GM10266 (cell line): ENCODE data around the gene OSBPL2.

Source experiments
- DNase-seq: peaks from one replicate; pipeline ENCODE4 v3.0.0; 2012; ENCODE audit errors: extremely low spot score
- TF ChIP-seq, protein P1 (sequence below): IDR thresholded peaks from 2 replicates; pipeline ENCODE4 v1.5.1; 2012; ENCODE audit warnings: mild to moderate bottlenecking, low read depth; ENCODE audit not compliant: control insufficient read depth, insufficient read depth; ENCODE audit errors: missing control alignments

Gene OSBPL2

DNA sequence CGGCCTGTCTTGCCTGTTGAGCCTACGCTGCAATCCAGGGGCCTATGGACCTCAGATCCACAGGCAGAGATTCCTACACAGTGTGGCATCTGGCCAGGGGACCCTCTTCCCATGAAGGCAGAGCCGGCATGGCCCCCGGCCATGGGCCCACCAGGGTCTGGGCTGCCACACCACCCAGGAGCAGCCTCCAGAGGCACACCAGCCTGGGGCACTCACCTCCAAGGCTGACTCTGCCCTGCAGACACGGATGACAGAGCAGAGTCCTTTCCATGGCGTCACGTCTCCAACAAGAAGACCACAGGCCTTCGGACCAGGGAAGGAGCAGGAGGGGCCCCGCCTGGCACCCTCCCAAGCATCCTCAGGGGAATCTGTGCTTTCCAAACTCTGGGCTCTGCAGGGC lies 14.8 kb upstream of the OSBPL2 start:
- TF ChIP-seq, protein P1, sequence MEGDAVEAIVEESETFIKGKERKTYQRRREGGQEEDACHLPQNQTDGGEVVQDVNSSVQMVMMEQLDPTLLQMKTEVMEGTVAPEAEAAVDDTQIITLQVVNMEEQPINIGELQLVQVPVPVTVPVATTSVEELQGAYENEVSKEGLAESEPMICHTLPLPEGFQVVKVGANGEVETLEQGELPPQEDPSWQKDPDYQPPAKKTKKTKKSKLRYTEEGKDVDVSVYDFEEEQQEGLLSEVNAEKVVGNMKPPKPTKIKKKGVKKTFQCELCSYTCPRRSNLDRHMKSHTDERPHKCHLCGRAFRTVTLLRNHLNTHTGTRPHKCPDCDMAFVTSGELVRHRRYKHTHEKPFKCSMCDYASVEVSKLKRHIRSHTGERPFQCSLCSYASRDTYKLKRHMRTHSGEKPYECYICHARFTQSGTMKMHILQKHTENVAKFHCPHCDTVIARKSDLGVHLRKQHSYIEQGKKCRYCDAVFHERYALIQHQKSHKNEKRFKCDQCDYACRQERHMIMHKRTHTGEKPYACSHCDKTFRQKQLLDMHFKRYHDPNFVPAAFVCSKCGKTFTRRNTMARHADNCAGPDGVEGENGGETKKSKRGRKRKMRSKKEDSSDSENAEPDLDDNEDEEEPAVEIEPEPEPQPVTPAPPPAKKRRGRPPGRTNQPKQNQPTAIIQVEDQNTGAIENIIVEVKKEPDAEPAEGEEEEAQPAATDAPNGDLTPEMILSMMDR, result no peak

GRCh38 chr20:62224113-62224855 lies 14.0 kb upstream of the OSBPL2 start:
- TF ChIP-seq, protein P1, result no peak
- no peak for DNase-seq

More for the DNA sequence above, 14.8 kb upstream of the OSBPL2 start:
- DNase-seq, result no peak

DNA sequence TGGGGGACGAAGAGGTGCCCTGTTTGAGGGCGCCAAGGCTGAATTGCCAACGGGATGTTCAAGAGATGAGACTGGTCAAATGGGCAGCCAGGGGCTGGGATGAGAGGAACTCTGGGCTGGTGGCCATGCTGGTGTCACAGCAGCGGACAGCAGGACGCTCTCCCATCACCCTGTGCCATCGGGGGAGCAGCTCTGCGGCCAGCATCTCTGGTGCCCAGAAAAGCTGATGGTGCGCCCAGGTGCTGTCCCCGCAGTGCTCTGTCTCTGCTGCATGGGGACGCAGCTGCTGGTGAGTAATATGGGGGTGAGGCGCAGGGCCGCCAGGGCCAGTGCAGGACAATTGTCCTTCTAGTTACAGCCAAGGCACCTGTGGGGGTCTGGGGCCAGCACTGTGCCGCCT lies 13.3 kb upstream of the OSBPL2 start:
- TF ChIP-seq, protein P1, result no peak
- DNase-seq, result no peak

- DNase-seq, result no peak
- TF ChIP-seq, protein P1, result no peak
Observed at GRCh38 chr20:62225820-62226635, 12.3 kb upstream of the OSBPL2 start.

DNA sequence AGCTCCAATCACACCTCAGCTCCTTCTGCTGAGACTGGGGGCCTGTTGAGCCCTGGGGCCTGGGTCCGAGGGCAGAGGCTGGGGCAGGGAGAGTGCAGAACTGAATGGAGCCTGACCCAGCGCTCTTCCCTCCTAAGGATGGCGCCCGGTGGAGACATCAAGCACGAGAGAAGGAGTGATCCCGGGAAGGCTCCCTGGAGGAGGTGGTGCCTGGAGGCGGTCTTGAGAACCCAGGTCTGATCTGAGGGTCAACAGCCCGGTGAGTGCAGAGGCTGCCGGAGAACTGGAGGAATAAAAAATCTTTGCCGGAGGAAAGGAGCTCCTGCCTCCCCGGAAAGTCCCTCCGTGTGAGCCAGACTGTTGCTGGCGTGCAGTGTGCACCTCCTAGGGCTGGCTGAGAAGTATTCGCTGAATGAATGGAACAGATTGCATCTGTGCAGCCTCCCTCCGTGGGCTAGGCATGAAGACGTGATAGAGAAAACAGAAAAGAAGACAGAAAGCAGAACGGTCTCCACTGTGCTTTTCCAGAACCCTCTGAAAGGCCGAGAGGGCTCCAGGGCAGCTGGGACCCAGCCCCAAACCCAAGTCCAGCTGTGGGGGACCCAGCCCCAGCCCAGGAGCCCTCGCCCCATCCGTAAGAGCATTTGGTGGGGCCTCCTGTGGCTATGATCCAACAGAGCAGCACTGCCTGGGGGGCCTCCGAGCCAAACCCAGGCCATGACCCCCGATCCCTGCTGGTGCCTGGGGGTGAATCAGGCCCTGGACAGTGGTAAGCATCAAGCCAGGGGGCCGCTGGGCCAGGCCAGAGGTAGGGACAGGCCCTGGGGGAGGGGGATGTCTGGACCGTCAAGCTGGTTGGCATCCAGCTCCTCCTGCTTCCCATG lies 11.4 kb upstream of the OSBPL2 start:
- no peak for DNase-seq
- TF ChIP-seq, protein P1, result no peak

DNA sequence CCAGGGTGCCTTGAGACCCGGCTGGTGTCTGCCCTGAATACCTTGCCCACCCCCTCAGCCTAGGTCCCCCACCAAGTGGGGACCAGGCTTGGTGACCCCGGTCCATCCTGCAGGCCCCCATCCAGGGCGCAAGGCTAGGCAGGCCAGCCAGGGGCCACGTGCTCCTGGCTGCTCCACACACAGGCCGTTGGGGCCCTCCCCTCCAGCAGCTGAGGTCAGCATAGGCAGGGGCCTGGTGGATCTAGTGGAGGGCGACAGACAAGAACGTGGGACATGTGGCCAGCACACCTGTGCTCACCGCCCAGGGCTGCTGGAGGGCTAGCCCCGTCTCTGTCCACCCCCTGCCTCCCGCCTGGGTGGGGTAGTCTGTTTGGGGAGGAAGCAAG lies 10.7 kb upstream of the OSBPL2 start:
- TF ChIP-seq, protein P1, result no peak
- no peak for DNase-seq
